Fibroblast of villous mesenchyme (primary cell): ENCODE data around the gene TSPEAR. TPM values are rescaled to one million over a fixed set of nuclear protein-coding genes. Genes with fewer than 3 reads are reported as not detected.
"Not testable (repeated sequence)": the region's sequence is repeated elsewhere in the genome, so short reads cannot be mapped to it uniquely, and the experiment has no call there.

Experiments used
- DNase-seq: peaks from one replicate; pipeline ENCODE4 v3.0.0-alpha.2; 2010; ENCODE audit warnings: low read depth
- H3K4me3 ChIP-seq: 2 replicates; pipeline ENCODE4 v1.5.1; 2011; ENCODE audit warnings: low read depth, mild to moderate bottlenecking, low read length
- CTCF ChIP-seq: IDR thresholded peaks from 2 replicates; pipeline ENCODE4 v1.5.1; 2012; ENCODE audit warnings: low read depth, mild to moderate bottlenecking, low read length; ENCODE audit not compliant: insufficient read depth
- total RNA-seq: library from RNA; depleted of rRNA; stranded (reverse); fragments of >200 nt; gene quantifications from 2 replicates; pipeline ENCODE4 v1.2.3, GENCODE V29; 2012

Gene TSPEAR
- total RNA-seq, 1 donor = not detected

- no peak for TF ChIP-seq CTCF
- no peak overlapping the region for H3K4me3 ChIP-seq
- no peak for DNase-seq
Observed at GRCh38 chr21:44505673-44506278, 205.6 kb downstream of the TSPEAR start.

GRCh38 chr21:44503901-44504399, 207.4 kb downstream of the TSPEAR start:
- H3K4me3 ChIP-seq = no peak overlapping the region
- TF ChIP-seq CTCF = no peak
- no peak for DNase-seq

DNA sequence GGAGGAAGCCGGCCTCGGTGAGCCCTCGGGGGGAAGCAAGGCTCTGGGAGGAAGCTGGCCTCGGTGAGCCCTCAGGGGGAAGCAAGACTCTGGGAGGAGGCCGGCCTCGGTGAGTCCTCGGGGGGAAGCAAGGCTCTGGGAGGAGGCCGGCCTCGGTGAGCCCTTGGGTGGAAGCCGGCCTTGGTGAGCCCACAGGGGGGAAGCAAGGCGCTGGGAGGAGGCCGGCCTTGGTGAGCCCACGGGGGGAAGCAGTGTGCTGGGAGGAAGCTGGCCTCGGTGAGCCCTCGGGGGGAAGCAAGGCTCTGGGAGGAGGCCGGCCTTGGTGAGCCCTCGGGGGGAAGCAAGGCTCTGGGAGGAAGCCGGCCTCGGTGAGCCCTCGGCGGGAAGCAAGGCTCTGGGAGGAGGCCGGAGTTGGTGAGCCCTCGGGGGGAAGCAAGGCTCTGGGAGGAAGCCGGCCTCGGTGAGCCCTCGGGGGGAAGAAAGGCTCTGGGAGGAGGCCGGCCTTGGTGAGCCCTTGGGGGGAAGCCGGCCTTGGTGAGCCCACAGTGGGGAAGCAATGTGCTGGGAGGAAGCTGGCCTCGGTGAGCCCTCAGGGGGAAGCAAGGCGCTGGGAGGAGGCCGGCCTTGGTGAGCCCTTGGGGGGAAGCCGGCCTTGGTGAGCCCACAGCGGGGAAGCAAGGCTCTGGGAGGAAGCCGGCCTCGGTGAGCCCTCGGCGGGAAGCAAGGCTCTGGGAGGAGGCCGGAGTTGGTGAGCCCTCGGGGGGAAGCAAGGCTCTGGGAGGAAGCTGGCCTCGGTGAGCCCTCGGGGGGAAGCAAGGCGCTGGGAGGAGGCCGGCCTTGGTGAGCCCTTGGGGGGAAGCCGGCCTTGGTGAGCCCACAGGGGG, 208.1 kb downstream of the TSPEAR start:
- not testable (repeated sequence) for DNase-seq, H3K4me3 ChIP-seq

GRCh38 chr21:44502171-44502958, 209.0 kb downstream of the TSPEAR start:
- TF ChIP-seq CTCF = no peak
- no peak overlapping the region for H3K4me3 ChIP-seq
- no peak for DNase-seq

DNA sequence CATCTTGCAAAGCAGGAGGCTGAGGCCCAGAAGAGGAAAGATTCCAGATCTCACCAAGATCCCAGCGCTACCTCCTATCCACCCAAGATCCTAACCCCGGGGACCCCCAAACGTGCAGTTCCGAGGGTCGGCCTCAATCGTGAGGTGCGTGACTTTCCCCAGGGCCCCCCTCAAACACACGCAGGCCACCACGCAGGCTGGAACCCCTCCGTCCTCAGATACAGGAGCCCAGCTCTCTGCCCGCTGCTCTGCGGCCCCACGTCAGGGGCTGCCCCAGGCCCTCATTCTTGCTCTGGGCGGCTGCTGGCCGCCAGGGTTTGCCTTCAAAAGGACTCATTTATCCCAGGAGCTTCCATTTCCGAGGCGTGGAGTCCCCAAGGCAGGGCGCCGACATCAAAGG, 211.3 kb downstream of the TSPEAR start:
- no peak for TF ChIP-seq CTCF
- DNase-seq = no peak
- no peak overlapping the region for H3K4me3 ChIP-seq

DNA sequence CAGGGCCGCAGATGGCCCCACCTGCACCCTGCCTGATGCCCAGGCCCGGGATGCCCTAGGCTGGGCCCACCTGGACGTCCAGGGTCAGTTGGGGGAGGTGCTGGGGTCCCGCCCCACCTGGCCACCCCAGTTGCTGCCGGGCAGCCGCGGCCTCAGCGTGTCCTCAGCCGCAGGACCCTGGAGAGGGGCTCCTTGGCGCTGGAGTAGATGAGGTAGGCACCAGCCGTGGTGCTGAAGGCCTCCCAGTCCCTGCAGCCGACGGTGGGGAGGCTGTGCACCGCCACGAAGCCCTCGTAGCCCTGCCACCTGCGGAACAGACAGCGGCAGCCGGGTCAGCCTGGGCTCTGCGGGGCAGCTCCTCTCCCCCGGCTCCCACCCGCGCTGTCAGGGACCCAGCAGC, 211.7 kb downstream of the TSPEAR start:
- TF ChIP-seq CTCF = no peak
- no peak overlapping the region for H3K4me3 ChIP-seq
- no peak for DNase-seq

GRCh38 chr21:44499211-44499560, 212.2 kb downstream of the TSPEAR start:
- TF ChIP-seq CTCF = no peak
- H3K4me3 ChIP-seq = no peak overlapping the region
- DNase-seq = no peak
